GM06990 (cell line): ENCODE results near the gene ITGB5.
"Not testable (repeated sequence)": the region's sequence is repeated elsewhere in the genome, so short reads cannot be mapped to it uniquely, and the experiment has no call there.

Experiments used
- DNase-seq: peaks from one replicate; pipeline ENCODE4 v3.0.0-alpha.2; 2011; ENCODE audit not compliant: insufficient read length; ENCODE audit errors: extremely low read depth
- H3K27me3 ChIP-seq: replicated peaks from 2 replicates; pipeline ENCODE4 v1.6.0; 2011; ENCODE audit warnings: low read length; ENCODE audit not compliant: control insufficient read depth, insufficient read depth
- H3K36me3 ChIP-seq: 2 replicates; pipeline ENCODE4 v1.5.1; 2011; ENCODE audit warnings: low read length; ENCODE audit not compliant: control insufficient read depth, insufficient read depth
- H3K4me3 ChIP-seq: replicated peaks from 2 replicates; pipeline ENCODE4 v1.5.1; 2011; ENCODE audit warnings: low read depth, mild to moderate bottlenecking, control low read depth, low read length
- TF ChIP-seq, protein P1 (sequence below): IDR thresholded peaks from 2 replicates; pipeline ENCODE4 v1.5.1; 2011; ENCODE audit warnings: low read length, control low read depth, mild to moderate bottlenecking, inconsistent platforms; ENCODE audit not compliant: insufficient read depth, poor library complexity, severe bottlenecking

Gene ITGB5

DNA sequence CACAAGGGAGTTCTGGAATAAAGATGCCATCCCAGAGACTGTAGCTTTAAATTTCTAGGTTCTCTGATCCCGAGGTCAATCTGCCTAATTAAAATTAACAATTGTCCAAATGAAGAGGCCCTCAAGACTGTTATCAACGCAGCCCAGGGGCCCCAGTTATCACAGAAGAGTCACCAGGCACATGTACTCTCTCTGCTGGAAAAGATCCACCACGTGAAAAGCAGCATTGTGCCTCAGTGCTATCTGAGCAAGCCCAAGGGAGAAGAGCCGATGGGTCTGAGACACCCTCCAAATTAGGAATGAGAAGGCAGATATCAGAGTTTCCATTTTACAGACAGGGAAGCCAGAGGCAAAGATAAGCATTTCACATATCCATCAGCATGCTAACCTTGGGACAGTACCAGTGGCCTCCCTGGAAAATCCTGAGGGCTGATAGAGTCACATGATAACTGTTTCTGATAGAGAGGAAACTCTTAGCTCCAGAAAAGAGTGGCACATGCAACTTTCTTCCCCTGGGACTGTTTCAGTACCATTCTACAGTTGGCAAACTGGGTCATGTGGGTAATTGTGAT, 55.5 kb downstream of the ITGB5 start:
- TF ChIP-seq, protein P1, sequence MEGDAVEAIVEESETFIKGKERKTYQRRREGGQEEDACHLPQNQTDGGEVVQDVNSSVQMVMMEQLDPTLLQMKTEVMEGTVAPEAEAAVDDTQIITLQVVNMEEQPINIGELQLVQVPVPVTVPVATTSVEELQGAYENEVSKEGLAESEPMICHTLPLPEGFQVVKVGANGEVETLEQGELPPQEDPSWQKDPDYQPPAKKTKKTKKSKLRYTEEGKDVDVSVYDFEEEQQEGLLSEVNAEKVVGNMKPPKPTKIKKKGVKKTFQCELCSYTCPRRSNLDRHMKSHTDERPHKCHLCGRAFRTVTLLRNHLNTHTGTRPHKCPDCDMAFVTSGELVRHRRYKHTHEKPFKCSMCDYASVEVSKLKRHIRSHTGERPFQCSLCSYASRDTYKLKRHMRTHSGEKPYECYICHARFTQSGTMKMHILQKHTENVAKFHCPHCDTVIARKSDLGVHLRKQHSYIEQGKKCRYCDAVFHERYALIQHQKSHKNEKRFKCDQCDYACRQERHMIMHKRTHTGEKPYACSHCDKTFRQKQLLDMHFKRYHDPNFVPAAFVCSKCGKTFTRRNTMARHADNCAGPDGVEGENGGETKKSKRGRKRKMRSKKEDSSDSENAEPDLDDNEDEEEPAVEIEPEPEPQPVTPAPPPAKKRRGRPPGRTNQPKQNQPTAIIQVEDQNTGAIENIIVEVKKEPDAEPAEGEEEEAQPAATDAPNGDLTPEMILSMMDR: no peak
- H3K4me3 ChIP-seq: no peak overlapping the region
- no peaks in the 10 kb centered on the region for H3K27me3 ChIP-seq
- DNase-seq: no peak
- no peaks in the 10 kb centered on the region for H3K36me3 ChIP-seq

DNA sequence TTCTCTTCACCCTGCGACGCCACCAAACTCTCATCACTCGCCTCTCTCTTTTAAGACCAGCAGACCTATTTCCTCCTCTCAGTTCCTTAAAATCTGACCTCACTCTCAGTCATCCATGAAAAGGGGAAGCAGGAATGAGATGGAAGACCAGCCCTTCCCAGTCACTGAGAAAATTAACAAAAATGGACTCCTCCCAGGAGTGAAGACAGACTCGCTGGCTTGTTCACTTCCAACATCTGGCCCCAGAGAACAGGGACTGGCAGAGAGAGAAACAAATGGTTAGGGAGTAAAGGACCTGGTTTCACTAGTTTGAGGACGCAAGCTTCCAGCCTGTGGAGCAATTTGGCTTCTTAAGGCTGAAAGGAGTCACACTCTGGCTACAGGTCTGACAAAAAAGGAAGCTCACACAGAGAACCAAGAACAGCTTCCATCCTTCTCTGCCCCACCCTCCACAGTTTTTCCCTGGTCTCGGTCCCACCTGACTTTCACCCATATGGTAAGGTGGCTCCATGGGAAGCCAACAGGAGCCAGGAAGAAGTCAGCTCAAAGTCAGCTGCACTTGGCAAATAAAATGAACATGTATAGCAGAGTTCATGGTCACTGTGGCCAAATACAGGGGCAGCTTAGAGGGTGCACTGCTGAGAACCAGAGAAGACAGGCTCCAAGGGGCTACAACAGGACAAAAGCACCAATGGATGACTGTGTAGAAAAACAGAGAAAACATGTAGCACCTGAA, 57.2 kb downstream of the ITGB5 start:
- no peak for DNase-seq
- TF ChIP-seq, protein P1: no peak
- Histone ChIP-seq H3K4me3 (no peak overlapping the region), H3K27me3 (no peaks in the 10 kb centered on the region), H3K36me3 (no peaks in the 10 kb centered on the region)

DNA sequence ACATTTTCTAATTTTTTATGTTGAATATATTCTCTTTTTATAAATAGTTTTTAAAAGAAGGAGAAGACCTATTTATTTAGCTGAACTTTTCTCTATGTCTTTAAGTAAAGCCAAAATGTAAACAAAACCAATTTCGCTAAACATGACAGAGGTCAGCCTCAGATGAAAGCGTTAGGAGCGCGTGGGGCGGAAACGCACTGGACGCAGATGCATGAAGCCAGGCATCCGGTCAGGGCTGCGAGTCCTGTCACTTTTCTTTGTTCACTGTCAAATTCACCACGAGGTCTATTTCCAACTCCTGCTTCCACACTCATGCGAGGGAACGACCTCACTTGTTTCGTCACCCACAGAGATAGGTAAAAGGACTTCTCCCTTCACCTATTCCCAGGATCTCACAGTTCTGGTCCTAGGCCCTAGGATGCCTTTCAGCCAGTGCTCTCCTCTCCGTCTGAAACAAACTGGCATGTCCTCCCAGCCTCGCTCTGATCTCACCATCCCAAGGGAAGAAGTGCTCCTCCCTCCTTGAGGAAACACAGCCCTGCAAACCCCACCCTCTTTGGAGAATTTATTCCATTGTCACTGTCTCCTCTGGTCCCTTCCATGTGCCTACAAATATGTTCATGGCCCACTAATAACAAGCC, 57.9 kb downstream of the ITGB5 start:
- no peaks in the 10 kb centered on the region for H3K36me3 ChIP-seq
- H3K4me3 ChIP-seq: no peak overlapping the region
- H3K27me3 ChIP-seq: no peaks in the 10 kb centered on the region
- TF ChIP-seq, protein P1: no peak
- DNase-seq: no peak

DNA sequence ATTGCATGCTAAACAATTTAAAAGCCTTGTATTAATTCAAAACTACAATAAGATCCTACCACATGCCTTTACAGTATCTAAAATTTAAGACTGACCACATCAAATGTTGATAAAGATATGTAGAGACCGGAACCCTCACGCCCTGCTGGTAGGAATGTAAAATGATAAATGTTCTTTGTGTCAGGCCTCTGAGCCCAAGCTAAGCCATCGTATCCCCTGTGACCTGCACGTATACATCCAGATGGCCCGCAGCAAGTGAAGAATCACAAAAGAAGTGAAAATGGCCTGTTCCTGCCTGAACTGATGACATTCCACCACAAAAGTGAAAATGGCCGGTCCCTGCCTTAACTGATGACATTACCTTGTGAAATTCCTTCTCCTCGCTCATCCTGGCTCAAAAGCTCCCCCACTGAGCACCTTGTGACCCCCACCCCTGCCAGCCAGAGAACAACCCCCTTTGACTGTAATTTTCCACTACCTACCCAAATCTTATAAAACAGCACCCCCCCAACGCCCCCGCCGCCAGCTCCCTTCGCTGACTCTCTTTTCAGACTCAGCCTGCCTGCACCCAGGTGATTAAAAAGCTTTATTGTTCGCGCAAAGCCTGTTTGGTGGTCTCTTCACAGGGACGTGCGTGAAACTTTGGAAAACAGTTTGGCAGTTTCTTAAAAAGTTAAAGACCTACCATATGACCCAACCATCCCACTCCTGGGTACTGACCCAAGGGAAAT, 59.5 kb downstream of the ITGB5 start:
- not testable (repeated sequence) for H3K4me3 ChIP-seq, H3K27me3 ChIP-seq, DNase-seq, H3K36me3 ChIP-seq

DNA sequence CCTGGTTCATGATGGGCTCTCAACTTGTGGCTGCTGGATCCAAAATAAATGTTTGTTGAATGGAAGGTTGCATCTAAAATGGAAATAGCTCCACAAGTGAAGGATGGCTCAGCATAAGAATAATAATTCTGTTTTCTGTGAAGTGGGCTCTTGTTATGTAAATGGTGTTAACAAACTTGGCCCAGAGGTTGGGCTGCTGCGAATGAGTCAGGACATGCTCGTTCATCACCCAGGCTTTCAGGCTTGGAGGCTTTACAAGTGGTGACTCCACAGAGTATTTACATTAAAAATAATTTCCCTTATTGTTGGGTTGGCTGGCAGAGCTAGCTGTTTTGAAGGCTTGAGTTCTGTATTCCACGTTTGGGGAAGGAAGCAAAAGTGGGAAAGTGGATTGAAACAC, 60.5 kb downstream of the ITGB5 start:
- no peak overlapping the region for H3K4me3 ChIP-seq
- TF ChIP-seq, protein P1: no peak
- H3K27me3 ChIP-seq: no peaks in the 10 kb centered on the region
- no peaks in the 10 kb centered on the region for H3K36me3 ChIP-seq
- DNase-seq: no peak
